NCI-H526 treated with DMSO at 0.1 percent for 48 hours (cell line): ENCODE results near the gene MYLIP.
A peak's percentile ranks its signal among the peaks of the same experiment; 100 is the strongest.

ENCODE experiments used
- DNase-seq: peaks from one replicate; lab custom pipeline; 2025; lab: John Stamatoyannopoulos, UW

The MYLIP gene

DNA sequence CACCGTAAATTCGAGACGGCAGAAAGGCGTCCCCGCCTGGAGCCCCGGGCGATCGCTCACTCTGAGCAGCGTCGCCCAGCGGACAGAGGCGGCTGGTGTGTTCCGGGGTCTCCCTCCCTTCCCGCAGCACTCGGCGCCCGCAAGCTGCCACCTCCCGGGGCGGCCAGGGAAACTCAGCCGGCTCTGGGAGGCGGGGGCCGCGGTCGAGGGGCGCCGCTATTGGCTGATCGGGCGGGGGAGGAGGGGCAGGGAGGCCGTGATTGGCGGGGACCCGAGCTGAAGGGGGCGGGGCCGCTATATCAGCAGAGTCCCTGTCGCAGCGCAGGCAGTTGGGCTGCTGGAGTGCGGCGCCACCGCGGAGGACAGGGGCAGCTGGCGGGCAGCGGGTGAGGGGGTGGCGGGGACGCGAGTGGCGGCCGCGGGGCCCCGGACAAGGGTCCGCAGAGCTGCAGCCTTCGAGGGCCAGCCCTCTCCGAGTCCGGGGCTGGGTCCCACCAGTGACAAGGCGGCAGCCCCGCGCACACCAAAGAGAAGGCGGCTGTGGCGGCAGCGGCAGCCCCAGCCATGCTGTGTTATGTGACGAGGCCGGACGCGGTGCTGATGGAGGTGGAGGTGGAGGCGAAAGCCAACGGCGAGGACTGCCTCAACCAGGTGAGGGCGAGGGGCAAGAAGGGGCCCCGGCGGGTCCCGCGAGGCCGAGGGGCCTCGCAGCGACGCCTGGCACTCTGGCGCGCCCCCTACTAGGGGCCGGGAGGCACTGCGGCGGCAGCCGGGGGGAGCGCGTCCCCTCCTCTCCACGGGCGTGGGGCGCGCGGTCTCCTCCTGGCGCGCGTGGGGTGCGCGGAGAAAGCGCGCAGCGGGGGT lies at the start of gene MYLIP:
Gene MYLIP, plus strand, starts transcription at position 328 of the 864 bp plus-strand sequence. Its CDS starts 237 bp downstream, at position 565.
- peak; percentile 91 for DNase-seq

DNA sequence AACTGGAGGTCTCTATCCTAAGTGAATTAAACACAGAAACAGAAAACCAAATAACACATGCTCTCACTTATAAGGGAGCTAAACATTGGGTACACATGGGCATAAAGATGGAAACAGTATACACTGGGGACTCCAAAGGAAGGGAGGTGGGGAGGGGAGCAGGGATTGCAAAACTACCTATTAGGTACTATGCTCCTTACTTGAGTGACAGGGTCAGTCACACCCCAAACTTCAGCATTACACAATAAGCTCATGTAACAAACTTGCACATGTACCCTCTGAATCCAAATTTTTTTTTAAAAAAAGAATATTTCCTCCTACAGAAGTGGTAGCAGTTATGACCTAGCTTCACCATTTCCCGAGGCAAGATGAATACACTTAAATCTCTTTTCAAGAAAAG lies 49.5 kb upstream of the MYLIP start:
- no peak for DNase-seq

DNA sequence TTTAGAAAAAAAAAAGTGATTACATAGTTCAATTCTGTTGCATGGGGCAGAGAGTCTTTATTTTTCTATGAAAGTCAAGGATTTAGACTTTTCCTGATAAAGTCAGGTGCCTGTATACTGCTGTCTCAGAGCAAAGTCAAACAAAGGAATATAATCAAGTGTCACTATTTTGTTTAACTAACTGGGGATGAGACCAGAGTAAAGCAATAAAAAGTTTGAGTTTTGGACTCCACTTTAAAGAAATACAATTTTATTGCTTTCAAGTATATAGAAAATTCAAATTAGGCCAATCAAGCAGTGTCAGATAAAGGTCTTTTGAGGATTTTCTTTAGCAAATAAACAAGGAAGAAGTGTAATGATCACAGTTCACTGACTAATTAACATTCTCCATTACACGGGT lies 48.7 kb upstream of the MYLIP start:
- DNase-seq: no peak

DNA sequence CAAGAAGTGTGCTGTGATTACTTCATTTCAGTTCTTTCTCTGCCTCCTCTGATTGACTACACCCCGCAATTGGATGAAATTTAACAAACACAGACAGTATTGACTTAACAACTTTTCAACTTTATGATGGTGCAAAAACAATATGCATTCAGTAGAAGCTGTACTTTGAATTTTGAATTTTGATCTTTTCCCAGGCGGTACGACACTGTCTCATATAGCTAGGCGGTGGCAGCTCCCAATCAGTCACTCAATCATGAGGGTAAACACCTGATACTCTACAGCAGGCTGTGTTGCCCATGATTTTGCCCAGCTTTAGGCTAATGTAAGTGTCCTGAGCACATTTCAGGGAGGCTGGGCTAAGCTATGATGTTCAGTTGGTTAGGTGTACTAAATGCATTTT lies 47.6 kb upstream of the MYLIP start:
- no peak for DNase-seq

DNA sequence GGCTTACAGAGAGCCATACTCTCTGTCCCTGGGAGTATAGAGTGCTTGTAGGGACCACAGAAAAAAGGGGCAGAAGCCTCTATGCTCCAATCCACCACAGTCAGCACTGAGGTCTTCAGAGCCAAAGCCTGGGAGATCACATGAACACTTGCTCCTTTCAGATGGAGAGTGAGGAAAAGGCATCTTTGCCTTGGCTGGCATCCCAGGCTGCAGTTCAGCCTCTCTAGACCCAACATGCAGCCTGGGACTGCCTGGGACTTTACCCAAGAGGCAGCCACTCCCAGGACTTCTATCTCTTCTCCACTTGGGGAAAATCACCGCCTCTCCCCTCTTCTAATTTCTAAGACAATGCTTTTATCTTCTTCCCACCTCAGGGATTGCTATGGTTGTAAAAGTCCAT lies 46.5 kb upstream of the MYLIP start:
- DNase-seq: no peak

DNA sequence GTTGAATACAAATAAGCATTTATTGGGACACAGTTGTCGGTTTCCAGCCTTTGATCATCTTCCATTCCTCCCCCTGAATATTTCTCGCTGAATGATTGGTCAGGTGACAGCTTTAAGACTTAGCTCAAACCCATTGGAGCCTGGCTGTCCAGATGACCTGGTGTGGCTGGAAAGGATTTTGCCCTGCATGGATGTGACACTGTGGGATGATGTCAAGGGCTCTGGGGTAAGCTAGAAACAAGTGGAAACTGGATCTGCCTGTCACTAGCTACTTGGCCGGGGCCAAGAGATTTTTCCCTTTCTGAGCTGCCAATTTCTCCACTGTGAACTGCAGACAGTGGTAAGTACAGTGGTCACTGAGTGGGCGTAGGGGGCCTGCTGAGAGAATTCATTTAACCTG lies 41.9 kb upstream of the MYLIP start:
- DNase-seq: no peak

DNA sequence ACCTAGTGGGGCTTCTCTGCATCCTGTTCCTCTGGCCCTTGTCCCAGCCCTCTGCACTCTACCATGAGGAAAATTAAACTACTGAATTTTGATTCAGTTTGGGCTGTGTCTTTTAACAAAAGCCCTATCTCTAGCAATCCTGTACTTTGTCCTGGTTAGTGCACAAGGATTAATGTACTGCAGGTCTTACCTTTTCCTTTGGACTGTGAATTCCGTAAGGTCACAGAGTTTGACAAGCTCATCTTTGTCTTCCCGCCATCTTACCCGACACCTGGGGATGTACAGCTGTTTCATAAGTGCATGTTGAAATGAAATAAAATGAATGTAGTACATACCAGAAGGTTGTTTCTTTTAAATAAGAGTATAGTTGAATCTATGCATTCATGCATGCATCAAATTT lies 41.5 kb upstream of the MYLIP start:
- DNase-seq: no peak

DNA sequence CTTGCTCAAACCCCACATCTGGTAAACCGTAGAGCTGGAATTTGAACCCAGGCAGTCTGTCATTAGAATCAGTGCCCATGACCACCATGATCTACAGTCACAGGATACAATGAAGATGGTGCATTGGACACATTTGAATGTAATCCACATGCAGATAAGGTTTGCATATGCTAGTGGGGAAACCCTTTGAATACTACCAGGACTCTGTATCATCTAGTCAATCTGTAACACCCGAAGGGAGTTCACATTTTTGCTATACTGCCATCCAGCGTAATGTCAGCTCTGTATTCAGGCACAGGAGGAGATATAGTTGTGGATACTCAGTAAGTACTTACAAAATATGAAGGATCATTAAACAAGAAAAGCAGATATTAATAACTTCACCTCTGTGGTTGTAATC lies 40.5 kb upstream of the MYLIP start:
- DNase-seq: no peak

DNA sequence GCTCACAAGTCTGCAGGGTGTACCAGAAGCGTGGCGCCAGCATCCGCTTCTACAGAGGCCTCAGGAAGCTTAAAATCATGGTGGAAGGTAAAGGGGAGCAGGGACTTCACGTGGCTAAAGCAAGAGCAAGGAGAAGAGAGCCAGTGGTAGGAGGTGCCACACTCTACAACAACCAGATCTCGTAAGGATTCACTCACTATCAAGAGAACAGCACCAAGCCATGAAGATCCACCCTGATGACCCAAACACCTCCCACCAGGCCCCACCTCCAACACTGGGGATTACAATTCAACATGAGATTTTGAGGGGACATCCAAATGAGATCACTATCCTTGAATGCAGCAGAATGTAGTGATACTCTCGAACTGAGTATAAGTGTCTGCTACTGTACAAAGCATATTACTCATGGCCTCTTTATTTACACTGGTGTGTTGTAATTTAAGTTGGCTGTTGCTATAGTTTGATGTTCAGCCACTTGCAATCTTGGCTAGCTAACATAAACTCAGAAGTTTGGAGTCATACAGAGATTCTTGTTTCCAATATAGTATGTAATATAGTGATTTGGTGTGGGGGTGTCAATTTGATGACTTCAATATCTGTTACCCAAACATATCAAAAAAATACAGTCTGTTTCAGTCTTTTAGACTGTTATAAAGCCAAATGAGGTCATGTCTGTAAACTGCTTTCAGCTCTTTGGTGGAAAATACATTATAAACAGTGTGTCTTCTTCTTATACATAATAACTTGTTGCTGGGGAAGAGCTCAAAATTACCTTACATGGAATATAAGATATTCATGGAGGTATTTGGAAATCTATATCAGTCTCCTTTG lies 39.4 kb upstream of the MYLIP start:
- no peak for DNase-seq

DNA sequence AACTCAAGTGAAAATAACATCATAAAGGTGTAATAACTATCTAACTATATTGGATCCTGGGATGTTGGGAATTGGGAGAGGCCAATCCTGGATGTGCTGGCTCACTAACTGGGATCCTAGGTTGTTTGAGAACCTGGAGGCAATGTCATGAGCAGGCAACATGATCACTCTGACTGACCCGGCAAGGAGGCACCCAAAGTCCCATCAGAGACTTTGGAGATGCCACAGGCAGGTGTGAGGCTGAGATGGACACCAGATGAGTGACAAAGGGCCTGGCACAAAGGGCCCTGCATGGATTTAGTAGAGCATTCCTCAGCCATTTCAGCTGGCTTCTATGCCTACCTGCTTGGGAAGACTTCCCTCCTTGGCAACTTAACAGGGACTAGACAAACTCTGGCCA lies 38.4 kb upstream of the MYLIP start:
- DNase-seq: no peak

DNA sequence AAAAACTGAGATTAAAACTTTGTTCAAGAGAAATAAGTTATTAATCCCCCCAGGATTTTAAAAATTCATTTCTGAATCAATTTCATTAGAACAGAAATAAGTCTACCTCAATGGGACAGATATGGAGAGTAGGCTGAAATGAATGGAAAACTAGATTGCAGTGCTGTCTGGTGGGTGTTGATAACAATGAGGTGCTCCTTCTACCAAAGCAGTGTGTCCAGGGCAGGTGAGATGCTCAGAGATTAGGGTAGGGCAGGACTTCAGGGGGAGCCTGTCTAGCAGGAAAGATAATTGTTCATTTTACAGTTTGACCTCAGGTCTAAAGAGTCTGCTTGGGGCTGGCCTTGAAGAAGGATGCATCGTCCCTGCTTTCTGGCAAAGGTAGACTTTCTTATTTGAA lies 38.0 kb upstream of the MYLIP start:
- no peak for DNase-seq

DNA sequence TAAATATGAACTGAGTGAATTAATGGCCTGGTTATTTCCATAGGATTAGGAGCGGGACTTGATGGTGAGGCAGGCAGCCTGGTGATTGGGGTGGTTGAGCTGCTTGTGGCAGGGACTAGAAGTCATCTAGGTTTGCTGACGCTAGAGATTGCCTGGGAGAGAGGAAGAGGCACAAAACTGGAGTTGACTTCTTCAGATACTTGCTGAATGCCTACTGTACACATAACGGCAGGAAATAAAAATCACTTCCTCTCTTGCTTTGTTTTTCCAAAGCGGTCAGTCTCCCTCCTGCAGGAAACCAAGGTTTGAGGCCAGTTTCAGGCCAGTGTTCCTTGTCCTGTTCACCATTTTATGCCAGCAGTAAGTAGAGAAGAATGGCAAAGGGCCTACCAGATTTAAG lies 36.7 kb upstream of the MYLIP start:
- no peak for DNase-seq

DNA sequence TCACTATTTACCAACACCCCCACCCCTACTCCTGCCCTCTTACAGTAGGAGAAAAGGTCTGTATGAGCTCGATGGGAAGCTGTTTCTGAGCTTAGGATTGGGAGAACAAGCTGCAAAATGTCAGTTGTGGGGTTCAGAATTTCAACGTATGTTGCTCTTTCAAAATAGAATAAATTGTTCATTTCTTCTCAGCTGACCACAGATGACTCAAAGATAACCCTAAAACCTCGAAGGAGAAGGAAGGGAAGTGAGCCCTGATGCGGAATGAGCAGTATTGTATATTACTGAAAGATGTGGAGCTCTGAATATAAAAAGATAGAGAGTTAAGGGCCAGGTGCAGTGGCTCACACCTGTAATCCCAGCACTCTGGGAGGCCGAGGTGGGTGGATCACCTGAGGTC lies 35.9 kb upstream of the MYLIP start:
- DNase-seq: no peak

DNA sequence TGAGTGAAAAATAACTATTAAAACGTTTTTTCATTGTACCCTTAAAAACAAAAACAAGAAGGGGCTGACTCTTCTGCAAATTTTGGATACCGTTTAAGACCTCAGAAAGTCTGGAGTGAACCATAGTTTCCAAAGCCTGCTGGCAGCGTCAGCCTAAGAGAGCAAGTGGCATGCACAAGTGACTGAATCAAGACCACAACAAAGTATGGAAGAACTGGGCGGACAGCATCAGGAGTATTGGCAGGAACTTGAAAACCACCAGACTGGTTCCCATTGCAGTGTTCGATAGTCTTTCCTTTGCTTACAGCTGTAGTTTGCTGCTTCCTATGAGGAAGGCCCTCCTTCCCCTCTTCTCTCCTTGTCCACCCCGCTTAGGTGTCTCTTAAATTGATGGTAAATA lies 33.7 kb upstream of the MYLIP start:
- DNase-seq: no peak

DNA sequence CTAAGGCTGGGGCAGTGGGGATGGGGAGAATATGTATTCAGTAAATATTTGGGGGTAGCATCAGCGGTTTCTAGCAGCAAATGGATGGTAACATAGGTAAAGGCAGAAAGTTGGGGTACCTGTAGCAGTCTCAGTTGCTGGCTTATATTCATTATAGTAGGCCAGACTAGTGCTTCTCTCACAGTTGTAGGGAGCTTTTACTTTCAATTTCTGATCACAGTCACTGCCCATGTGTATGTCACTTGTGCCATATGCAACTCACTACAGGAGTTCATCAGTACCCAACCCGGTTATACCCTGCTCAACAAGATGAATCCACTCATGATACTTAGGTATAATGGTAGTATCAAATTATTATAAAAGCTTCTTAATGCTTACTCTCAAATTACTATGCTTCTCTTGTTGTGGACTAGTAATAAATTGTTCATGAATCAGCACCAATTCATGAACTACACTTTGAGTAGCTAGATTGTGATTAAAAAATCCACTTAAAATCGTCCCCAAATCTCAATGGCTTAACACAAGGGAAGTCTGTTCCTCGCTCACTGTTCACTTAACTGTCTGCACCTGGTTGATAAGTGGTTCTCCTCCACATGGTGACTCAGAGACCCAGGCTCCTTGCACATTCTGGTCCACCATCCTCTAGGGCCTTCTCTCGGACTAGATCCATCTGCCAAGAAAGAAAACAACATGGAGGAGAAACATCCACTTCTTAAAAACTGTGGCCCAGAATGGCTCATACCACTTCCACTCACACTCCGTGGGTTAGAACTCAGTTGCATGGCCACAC lies 31.3 kb upstream of the MYLIP start:
- DNase-seq: no peak

DNA sequence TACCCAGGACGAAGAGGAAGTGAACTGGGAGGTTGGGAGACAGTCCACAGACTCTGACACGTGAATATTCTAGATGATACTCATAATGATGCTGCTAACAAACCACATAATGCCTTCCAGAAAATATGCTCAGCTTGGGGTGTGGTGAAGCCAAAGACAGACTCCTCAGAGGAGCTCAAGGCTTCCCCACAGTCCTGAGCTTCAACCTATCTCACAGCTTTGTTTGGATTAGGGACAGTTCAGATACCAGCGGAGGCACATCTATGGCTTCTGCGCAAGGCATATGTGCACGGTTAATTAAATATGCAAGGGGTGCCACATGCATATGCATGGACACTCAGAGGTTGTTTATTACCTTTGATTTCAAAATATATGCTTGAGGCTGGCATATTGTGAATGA lies 30.7 kb upstream of the MYLIP start:
- DNase-seq: no peak

DNA sequence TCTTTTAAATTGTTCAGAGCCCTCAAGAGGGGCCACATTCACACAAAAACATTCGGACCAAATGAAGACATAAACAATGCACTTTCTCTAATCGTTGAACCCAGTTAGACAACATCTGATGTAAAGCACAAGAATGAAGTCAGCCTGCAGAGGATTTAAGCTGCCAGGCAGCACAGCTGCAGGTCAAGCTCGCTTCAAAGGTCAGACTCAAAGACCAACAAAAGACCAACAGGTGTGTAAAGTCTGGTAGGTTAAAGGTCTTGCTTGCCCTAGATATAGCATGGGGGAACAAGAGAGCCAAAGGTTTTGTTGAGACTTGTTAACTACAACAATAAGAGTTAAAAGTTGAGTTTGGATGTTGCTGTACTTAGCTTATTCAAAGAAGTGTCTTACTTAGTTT lies 26.7 kb upstream of the MYLIP start:
- DNase-seq: no peak

DNA sequence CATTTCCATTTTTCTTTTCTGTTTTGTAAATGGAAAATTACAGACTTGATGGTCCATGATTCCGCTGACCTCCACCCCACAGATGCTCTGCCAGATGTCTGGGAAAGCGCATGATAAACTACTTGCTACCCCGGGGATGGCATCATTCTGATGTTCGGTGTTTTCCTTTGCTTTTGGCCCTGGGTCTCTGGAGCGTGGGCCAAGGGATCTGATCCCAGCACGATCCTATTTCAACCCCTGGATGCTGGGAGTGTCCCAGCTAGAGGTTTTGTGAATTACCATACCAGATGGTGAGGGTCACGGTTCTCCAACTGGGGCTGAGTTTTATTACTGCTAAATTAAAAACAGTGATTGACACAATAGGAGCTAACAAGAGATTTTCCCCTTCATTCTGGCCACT lies 25.2 kb upstream of the MYLIP start:
- no peak for DNase-seq

DNA sequence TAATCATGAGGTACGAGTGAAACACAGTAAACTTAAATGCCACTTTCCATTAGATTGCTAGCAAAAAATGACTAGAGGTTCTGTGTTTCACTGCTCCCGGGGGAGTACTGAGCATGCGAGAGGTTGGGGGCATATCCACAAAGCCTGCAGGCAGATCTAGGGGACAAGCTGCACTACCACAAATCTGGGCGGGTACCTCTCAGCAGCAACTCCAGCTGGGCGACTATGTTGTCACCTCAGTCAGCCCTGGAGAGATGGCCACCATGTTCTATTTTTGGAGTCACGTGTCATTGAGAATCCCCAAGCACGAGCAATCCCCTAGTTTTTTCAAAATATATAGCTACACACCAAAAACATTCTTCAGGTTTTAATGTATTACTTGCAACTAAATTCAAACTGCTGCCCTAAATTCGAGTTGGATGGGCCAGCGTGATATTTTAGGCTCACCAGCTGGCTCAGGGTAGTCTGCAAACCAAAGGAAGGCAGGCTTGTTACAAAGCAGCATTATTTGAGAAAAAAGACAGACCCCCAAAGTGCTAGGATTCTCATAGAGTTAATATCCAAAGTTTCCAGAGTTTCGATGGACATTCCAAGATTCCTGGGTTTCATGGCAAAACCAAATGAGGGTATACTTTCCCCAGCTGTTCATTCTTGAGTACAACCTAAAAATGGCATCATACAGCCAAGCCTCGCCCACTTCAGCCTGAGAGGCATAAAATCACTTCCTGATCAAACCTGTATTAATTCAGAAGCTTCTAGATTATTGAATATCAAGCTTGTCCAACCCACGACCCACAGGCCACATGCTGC lies 24.1 kb upstream of the MYLIP start:
- DNase-seq: no peak

DNA sequence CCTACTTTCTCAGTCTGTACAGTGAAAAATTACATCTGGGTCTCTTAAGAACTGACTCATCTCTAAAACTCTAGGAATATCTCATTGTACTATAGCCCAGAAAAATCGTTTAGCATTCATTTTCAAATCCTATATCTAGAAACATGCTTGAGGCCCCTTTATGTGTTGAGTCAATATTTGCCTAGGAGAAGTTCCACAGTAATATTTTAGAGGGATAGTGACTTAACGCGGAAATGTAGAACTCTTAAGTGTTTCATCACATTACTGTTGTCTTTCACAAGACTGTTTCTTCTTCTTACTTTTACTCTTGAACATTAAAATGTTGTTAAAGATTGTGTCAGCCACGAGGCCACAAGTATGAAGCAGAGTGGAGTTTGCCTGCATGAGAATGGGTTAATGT lies 23.0 kb upstream of the MYLIP start:
- DNase-seq: no peak

DNA sequence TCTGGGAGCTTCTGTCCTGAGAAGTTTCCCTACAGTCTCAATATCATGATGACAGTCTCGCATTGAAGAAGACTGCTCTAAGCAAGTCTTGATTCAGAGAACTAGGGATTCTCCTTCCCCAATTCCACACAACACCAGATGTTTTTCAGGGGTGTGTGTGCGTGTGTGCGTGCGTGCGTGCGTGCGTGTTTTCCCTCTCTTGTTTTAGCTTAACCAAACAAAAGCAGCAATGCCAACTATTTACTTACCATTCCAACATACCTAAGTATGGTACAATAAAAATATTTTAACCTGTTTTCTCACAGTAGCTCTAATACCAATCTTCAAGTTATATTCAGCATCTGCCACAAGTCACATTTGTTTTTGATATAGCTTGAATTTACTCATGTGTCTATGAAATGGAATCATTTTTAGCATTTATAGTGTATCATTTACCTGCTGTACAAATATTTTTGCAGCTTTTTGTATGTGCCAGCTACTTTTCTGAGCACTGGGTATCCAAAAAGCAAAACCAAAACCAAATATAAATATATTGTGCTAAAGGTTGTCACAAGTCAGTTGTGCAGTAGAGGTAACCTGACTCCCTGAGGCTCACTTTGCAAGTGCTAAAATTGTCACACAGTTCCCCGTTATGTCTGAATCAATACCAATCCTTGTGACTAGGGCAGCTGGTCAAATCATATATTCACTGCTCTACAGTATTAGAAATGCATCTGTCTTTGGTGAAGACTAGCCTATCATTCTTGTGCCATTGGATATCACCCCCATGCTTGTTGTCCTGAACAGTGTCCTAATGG lies 21.7 kb upstream of the MYLIP start:
- no peak for DNase-seq
